Ammon's horn (tissue), 1 donor: Measurements from ENCODE around the gene MEIG1.
"Not testable (repeated sequence)": the region's sequence is repeated elsewhere in the genome, so short reads cannot be mapped to it uniquely, and the experiment has no call there.

Experiments used
- DNase-seq: peaks from one replicate; pipeline ENCODE4 v3.0.0-alpha.2; 2016; ENCODE audit warnings: low spot score

The MEIG1 gene

DNA sequence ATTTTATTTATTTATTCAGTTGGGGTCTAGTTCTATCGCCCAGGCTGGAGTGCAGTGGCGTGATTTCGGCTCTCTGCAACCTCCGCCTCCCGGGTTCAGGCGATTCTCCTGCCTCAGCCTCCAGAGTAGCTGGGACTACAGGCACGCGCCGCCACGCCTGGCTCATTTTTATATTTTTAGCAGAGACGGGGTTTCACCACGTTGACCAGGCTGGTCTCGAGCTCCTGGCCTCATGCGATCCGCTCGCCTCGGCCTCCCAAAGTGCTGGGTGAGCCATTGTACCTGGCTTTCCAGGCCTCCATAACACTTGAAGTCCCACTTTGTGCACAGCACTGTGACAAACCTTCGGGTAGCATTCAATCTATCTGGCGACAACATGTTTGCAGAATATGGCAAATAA lies 4.3 kb upstream of the MEIG1 start:
- DNase-seq = no peak

DNA sequence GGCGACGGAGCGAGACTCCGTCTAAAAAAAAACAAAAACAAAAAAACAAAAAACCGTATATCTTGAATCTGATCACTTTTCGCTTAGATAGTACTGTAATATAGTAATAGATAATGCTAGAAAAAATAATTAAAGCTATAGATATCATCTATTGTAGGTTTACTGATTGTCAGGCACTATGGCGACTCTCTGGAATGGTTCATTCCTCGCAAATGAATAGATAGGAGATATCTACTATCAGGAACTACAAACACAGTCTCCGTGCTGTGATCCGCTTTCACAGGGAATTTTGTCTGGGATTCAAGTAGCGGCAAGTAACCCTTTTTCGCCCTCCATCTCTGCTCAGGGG lies 342 bp upstream of the MEIG1 start:
- DNase-seq = no peak

DNA sequence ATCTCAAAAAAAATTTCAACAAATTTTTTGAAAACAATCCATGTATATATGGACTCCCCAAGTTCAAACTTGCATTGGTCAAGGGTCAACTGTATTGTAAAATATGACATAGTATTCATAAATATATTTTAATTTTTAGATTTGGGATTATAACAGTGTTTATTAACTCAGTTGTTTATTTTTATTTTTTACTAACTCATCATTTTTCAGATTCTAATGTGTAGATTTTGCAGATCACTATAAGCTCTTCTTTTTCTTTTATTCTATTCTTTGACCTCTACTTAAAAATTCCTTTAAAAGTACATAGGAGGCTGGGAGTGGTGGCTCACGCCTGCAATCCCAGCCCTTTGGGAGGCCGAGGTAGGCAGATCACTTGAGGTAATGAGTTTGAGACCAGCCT lies 8.7 kb downstream of the MEIG1 start:
- no peak for DNase-seq

DNA sequence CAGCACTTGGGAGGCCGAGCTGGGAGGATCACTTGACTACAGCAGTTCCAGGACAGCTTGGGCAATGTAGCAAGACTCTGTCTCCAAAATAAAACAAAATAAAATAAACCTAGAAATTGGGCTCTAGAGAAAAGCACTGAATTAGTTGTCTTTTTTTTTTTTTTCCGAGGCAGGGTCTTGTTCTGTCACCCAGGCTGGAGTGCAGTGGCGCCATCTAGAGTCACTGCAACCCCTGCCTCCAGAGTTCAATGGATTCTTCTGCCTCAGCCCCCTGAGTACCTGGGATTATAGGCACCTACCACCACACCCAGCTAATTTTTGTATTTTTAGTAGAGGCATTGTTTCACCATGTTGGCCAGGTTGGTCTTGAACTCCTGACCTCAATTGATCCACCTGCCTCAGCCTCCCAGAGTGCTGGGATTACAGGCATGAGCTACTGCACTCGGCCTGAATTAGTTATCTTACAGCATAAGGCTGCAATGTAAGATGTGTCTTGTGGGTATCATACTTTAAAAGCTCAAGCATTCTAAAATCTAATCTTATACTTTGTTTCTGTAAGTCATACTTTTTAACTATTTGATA lies 12.8 kb downstream of the MEIG1 start:
- DNase-seq = no peak

DNA sequence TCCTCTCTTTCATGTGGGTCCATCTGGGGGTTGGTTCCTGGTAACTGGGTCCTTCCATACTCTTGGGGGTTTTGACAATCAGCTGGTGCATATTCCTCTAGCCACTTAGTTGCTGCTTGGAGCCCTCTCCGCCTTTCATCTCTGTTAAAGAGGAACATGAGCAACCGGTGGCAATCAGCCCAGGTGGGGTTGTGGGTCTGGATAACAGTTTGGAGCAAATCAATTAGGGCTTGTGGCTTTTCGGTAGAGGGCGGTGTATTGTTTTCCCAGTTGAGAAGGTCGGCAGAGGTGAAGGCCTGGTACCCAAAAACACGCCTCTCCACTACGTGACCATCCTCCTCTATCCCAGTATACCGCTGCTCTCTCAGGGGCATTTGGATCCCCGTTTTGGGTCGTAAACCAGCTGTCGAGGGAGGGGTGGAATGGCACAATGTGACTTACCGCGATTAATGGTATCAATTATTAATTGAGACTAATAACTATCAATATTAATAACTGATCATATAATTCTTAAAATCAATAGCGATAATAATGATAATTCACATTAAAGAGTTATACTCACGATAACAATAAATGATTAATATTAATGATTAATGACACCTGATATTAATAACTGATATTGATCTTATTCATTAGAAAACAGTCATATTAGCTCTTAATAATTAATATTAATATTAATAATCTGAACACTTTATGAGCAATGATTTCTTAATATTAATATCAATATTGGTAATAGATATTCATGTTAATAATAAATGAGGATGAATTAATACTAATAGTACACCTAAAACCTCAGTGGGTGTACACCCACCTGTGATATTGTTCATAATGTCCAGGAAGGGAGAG lies 15.2 kb downstream of the MEIG1 start:
- not testable (repeated sequence) for DNase-seq

DNA sequence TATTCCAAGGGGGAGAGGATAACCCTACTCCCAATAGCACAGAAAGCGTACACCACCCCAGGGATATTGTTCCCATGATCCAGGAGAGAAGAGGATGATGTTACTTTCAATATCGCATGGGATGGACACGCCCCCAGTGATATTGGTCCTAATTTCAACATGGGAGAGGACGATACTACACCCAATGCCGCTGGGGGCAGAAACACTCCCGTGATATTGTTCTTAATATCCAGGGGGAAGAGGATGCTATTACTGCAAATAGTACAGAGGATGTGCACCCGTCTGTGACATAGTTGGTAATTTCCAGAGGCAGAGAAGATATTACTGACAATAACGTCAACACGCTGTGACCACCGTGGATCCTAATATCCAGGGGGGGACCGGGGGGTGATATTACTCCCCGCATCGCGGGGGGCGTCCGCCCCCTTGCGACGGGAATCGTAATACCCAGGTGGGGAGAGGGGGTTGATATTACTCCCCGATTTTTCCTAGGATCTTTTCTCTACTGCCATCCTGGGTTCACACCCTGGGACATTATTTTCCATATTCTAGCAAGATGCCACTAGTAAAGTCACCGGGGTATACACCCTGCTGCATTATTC lies 16.6 kb downstream of the MEIG1 start:
- DNase-seq = no peak

DNA sequence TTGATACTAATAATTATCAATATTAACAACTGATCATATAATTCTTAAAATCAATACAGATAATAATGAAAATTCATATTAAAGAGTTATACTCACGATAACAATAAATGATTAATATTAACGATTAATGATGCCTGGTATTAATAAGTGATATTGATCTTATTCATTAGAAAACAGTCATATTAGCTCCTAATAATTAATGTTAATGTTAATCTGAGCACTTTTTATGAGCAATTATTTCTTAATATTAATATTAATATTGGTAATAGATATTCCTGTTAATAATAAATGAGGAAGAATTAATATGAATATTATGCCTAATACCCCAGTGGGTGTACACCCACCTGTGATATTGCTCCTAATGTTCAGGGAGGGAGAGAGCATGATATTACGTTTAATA lies 23.6 kb downstream of the MEIG1 start:
- DNase-seq = no peak

DNA sequence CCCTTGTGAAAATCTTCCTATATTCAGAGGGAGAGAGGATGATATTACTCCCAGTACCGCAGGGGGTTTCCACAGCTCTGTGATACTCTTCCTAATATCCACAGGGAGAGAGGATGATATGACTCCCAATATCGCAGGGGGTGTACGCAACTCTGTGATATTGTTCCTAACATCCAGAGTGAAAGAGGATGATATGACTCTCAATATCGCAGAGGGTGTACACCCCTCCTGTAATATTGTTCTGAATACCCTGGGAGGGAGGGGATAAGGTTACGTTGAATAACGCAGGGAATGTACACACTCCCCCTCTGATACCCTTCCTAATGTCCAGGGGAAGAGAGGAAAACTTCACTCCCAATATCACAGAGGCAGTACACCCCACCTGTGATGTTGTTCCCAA lies 30.4 kb downstream of the MEIG1 start:
- not testable (repeated sequence) for DNase-seq

DNA sequence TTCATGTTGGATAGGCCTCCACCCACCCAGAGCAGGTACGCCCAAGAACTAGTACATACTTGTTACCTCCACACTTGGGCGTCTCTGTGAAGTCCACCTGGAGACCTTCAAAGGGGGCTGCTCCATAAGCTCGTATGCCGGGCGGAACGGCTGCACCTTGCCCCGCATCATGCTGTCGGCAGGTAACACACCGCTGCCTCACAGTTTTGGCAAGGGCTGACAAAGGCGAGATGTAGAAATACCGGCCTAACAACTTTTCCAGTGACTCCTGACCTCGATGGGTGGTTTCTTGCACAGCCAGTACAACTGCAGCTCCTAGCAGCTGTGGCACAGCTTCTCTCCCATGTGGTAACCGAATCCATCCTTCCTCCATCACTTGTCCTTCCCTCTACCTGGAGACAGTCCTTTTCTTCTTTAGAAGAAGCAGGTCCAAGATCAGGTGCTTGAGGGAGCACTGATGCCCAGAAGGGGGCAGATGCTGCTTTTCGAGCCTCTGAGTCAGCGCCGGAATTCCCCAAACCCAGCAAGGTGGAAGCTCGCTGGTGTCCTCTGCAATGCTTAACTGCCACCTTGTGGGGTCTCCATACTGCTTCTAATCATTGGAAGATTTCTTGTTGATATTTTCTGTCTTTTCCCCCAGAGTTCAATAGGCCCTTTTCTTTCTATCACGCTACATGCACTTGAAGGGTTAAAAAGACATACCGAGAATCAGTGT lies 32.0 kb downstream of the MEIG1 start:
- DNase-seq = not testable (repeated sequence)

DNA sequence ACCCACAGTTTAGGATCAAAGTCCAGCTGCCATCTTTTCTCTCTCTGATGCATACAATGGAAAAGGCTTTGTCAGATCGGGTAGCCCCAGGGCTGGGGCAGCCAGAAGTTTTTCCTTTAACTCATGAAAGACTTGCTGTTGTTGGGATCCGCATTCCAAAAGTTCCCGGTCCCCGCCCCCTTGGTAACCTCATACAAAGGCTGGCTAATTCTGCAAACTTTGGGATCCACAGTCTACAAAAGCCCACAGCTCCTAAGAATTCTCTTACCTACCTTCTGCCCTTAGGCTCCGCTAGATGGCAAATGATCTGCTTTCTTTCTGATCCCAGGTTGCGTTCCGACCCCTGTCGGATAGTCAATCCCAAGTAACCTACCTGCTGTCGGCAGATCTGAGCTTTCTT lies 33.1 kb downstream of the MEIG1 start:
- not testable (repeated sequence) for DNase-seq

DNA sequence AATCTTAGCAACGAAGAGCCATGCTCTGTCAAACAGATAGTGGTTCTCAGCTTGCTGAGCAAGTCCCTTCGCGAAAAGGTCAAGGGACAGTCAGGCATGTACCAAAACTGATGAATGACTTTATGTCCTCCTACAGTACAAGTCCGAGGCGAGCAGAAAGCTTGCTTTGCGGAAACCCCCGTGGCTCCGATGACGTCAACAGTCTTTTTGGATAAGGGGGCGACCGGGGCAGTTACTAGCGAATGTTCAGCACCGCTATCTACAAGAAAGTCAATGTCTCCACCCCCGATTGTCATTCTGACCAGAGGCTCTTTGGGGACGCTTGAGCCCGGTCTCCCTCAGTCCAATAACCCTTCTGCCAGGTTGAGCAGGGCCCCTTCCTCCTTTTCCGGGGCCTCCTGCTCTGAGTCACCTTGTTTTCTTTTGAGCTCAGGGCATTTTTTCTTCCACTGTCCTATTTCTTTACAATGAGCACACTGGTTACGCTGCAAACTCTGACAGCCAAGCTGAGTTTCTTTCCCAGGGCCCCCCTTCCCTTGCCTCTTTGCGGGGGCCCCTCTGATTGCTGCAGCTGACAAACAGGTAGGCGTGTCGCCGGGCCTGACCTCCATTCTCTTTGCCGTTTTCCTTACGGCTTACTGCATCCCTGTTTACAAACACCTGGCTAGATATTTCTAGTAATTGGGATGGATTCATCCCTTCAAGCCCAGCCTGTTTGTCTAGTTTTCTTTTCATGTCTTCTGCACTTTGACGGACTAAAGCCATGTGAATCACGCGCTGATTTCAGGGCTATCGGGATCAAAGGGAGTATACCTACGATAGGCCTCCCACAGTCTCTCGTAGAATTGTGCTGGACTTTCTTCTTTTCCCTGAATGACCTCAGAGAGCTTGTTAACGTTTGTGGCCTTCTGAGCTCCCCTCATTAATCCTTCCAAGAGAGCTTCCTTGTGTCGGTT lies 34.6 kb downstream of the MEIG1 start:
- not testable (repeated sequence) for DNase-seq

DNA sequence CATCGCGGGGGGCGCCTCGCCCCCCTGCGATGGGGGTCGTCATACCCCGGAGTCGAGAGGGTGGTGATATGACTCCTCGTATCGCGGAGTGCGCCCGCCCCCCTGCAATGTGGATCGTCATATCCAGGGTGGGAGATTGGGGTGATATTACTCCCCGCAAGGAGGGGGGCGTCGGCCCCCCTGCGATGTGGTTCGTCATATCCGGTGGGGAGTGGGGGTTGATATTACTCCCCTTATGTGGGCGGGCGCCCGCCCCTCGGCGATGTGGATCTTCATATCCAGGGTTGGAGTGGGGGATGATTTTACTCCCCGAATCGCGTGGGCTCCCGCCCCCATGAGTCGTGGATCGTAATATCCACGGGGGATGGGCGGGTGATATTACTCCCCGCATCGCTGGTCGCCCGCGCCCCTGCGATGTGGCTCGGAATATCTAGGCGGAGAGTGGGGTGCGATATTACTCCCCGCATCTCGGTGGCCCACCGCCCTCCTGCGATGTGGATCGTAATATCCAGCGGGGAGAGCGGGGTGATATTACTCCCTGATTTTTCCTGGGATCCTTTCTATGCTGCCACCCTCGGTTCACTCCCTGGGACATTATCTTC lies 36.9 kb downstream of the MEIG1 start:
- no peak for DNase-seq

DNA sequence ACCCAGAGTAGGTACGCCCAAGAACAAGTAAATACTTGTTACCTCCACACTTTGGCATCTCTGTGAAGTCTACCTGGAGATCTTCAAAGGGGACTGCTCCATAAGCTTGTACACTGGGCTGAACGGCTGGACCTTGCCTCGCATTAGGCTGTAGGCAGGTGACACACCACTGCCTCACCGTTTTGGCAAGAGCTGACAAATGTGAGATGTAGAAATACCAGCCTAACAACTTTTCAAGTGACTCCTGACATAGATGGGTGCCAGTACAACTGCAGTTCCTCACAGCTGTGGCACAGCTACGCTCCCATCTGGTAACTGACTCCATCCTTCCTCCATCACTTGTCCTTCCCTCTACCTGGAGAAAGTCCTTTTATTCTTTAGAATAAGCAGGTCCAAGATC lies 54.3 kb downstream of the MEIG1 start:
- not testable (repeated sequence) for DNase-seq

DNA sequence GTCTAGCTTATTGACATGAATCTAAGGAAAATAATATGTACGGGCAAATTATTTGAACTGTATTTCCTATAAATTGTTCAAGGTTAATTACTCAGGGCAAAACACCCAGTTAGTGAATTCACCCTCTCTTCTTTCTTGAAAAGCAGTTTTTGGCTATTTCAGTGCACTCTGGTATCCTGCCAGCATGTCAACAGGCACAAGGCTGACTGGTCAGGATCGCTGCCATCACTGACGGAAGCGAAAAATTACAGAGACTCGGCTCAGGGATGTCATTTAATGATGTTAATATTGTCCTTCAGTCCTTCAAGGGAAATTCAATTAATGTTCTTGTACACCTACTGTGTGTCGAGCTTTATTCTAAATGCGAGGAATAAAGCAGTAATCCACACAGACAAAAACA lies 56.3 kb downstream of the MEIG1 start:
- peak; percentile 26 for DNase-seq

DNA sequence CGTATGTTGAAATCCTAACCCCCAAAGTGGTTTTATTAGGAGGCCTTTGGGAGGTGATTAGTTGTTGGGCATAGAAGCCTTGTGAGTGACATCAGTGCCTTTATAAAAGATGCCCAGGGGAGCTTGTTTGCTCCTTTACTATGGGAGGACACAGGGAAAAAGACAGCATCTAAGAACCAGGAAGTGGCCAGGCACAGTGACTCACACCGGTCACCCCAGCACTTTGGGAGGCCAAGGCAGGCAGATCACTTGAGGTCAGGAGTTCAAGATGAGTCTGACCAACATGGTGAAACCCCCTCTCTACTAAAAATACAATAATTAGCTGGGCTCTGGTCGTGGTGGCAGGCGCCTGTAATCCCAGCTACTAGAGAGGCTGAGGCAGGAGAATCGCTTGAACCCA lies 61.8 kb downstream of the MEIG1 start:
- not testable (repeated sequence) for DNase-seq
